Spleen (tissue), 11 donors: ENCODE data around the gene PNPLA3. TPM values are rescaled to one million over a fixed set of nuclear protein-coding genes. Genes with fewer than 3 reads are reported as not detected.
A peak's percentile ranks its signal among the peaks of the same experiment; 100 is the strongest.

Experiments
- DNase-seq: peaks from one replicate; pipeline ENCODE4 v3.0.0-alpha.2; 2020
- H3K27ac ChIP-seq, 8 donors: fragments of 200-600 bp; sonication (generic) in 7 of 8; 1 replicate in 4 of 8; 2 replicates in 4 of 8; pipeline versions ENCODE4 v1.5.0 to v1.8.0; 2016 to 2021; ENCODE audit warnings: inconsistent platforms in 4 of 8, mild to moderate bottlenecking in 4 of 8, moderate library complexity in 1 of 8
- H3K27me3 ChIP-seq, 7 donors: fragments of 200-600 bp; sonication (generic) in 6 of 7; replicated peaks in 1 of 7; 1 replicate in 4 of 7; 2 replicates in 3 of 7; pipeline versions ENCODE4 v1.5.0 to v1.8.0; 2016 to 2021; ENCODE audit warnings: inconsistent platforms in 3 of 7, mild to moderate bottlenecking in 1 of 7
- H3K36me3 ChIP-seq, 6 donors: fragments of 200-600 bp; sonication (generic) in 5 of 6; 1 replicate in 4 of 6; 2 replicates in 2 of 6; pipeline versions ENCODE4 v1.5.0 to v1.8.0; 2016 to 2021; ENCODE audit warnings: inconsistent platforms in 2 of 6
- H3K4me1 ChIP-seq, 6 donors: fragments of 200-600 bp; sonication (generic) in 5 of 6; 1 replicate in 3 of 6; 2 replicates in 3 of 6; pipeline versions ENCODE4 v1.5.0 to v1.8.0; 2016 to 2021; ENCODE audit warnings: inconsistent platforms in 3 of 6
- H3K4me3 ChIP-seq, 8 donors: fragments of 200-600 bp; sonication (generic) in 7 of 8; 1 replicate in 4 of 8; 2 replicates in 4 of 8; pipeline versions ENCODE4 v1.5.0 to v1.8.0; 2016 to 2021; ENCODE audit warnings: inconsistent platforms in 4 of 8, mild to moderate bottlenecking in 4 of 8, moderate library complexity in 2 of 8
- H3K9me3 ChIP-seq, 8 donors: fragments of 200-600 bp; sonication (generic) in 7 of 8; 1 replicate in 4 of 8; 2 replicates in 4 of 8; pipeline versions ENCODE4 v1.5.0 to v1.8.0; 2016 to 2021; ENCODE audit warnings: inconsistent platforms in 4 of 8
- POLR2A ChIP-seq, 3 donors: fragments of 450-650 bp; IDR thresholded peaks; one replicate each; pipeline ENCODE4 v1.5.1; 2017; ENCODE audit warnings: antibody characterized with exemption in 3 of 3, mild to moderate bottlenecking in 1 of 3
- POLR2AphosphoS5 ChIP-seq, 3 donors: sonication (generic); formaldehyde crosslinking; IDR thresholded peaks; one replicate each; pipeline ENCODE4 v1.5.1; 2017; ENCODE audit warnings: antibody characterized with exemption in 3 of 3
- WGBS, 5 donors: extraction: QIAGEN DNeasy Blood & Tissue Kit in 3 of 5; methylation state at CpG; one replicate each; pipeline versions ENCODE4 v1.1.5 to v1.1.7; 2013 to 2018; 5-methylcytosine and 5-hydroxymethylcytosine counted together
- intact Hi-C: fragments of 100-400 bp; cut with DNase I; formaldehyde crosslinking; loops from one replicate; pipeline ENCODE4 v1.15.0; 2023; ENCODE audit warnings: low total_unique reads
- polyA plus RNA-seq, 3 donors: library from polyadenylated mRNA; stranded (reverse); fragments of 200-250 nt; gene quantifications; one replicate each; pipeline ENCODE4 v1.2.1, GENCODE V29; 2013
- total RNA-seq, 7 donors: library from RNA; depleted of rRNA in 3 of 7; stranded (reverse); fragments of >200 nt in 3 of 7; fragmentation: NEBNext Ultra II Directional in 4 of 7; extraction: Animal tissue kit (Norgen Biotek cat#: 25700) in 4 of 7; gene quantifications; one replicate each; pipeline versions ENCODE4 v1.1.0 to v1.2.1, GENCODE V29; 2016 to 2021
- TF ChIP-seq, protein P1 (sequence below), 11 experiments: fragments of 200-600 bp in 7 of 11; fragments of 450-650 bp in 4 of 11; sonication (generic) in 4 of 11; IDR thresholded peaks in 8 of 11; conservative IDR thresholded peaks in 3 of 11; 1 replicate in 7 of 11; 2 replicates in 4 of 11; pipeline versions ENCODE4 v1.4.0 to v1.8.0; 2016 to 2021; ENCODE audit warnings: antibody characterized with exemption in 11 of 11, inconsistent platforms in 4 of 11, mild to moderate bottlenecking in 1 of 11
- donor health status: healthy with polysubstance abuse.
- donor health status: DM: no; HTN: no; CAD: no; lungs with moderate emphysema.
- donor health status: DM: no; HTN: no; CAD: no.
- donor health status: Bipolar disorder and iron deficiency.
- donor health status: healthy.
- donor health status: DM: no; HTN: no; CAD: no.
- donor health status: DM: yes; HTN: yes; CAD: no.

The PNPLA3 gene
- total and polyA plus RNA-seq, 10 donors, result 0.21 to 2.7 (median 1.2) TPM; not detected in 2

DNA sequence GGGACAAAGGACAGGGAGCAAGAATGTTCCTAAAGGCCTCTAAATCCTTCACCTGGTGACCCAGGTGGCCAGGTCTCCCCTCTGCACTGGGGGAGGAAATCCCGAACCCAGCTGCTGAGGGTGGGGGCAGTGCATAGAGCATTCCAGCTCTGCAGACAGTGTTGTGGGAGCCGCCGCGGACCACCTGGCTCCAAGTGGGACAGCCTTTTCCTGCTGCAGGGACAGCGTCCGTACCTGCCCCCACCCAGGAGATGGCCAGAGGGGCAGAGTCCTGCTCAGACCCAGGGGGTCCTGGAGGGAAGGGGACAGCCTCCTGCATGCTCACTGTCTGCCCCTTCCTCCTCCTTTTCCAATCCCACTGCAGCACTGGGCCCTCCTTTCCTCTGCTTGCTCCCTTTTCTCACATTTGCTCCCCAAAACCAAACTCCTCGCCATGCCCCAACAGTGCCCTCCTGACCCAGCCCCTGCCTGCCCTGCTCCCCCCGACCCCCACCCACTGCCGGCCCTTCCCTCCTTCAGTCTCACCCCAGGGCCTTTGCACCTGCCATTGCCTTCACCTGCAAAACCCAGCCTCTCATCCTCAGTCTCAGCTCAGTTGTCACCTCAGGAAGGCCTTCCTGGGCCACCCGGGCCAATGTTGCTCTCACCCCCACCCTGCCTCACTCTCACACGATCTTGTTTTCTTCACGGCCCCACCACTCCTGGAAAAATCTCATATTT lies 44.6 kb upstream of the PNPLA3 start:
- 70 to 79% (median 71%) methylated on average over 12 of the region's 12 CpGs for WGBS, 5 donors
- H3K4me3 ChIP-seq, result no peak overlapping the region
- DNase-seq, result peak; percentile 49
- no peak overlapping the region for H3K27ac ChIP-seq
- TF ChIP-seq POLR2AphosphoS5 (IDR thresholded peaks at IDR 0.05), result no peak
- TF ChIP-seq, protein P1, sequence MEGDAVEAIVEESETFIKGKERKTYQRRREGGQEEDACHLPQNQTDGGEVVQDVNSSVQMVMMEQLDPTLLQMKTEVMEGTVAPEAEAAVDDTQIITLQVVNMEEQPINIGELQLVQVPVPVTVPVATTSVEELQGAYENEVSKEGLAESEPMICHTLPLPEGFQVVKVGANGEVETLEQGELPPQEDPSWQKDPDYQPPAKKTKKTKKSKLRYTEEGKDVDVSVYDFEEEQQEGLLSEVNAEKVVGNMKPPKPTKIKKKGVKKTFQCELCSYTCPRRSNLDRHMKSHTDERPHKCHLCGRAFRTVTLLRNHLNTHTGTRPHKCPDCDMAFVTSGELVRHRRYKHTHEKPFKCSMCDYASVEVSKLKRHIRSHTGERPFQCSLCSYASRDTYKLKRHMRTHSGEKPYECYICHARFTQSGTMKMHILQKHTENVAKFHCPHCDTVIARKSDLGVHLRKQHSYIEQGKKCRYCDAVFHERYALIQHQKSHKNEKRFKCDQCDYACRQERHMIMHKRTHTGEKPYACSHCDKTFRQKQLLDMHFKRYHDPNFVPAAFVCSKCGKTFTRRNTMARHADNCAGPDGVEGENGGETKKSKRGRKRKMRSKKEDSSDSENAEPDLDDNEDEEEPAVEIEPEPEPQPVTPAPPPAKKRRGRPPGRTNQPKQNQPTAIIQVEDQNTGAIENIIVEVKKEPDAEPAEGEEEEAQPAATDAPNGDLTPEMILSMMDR (IDR thresholded peaks at IDR 0.05 in 8 of 11, conservative IDR thresholded peaks at IDR 0.05 in 3 of 11), result no peak
- no peak for TF ChIP-seq POLR2A (IDR thresholded peaks at IDR 0.05)
- H3K4me1 ChIP-seq, result no peaks in the 10 kb centered on the region
- H3K36me3 ChIP-seq, result no peaks in the 10 kb centered on the region
- H3K9me3 ChIP-seq, result no peaks in the 10 kb centered on the region
- H3K27me3 ChIP-seq, result peaks cover 0 to 90% (median 15%) of the 10 kb centered on the region in 7 donors
- intact Hi-C loops, result no loop called here

DNA sequence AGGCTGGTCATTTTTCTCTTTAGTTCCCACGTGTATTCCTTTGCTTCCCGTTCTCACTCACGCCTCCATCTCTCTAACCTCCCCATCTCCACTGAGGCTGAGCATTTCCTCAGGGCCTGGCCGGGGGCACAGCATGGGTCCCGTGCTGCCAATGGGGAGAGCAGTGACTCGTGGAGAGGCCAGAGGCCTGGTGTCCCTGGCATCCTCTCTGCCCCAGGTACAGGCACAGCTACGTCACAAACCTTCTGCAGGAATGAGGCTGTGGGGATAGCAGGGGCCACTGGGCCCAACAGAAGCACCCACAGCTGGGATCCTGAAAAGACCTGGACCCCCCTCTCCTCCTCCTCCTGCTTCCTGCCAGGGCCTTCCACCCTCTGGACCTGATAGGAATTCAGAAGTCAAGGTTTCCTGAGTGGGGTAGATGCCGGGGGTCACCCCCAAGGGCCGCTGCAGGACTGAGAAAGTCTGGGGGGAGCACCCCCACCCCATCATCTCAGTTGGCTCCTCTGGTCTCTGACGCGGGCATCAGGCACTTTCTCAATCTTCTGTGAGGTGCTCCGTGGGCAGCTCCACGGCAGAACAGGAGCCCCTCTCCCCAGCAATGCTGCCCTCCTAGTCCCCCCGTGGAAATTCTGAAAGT lies 43.6 kb upstream of the PNPLA3 start:
- H3K27me3 ChIP-seq, result peaks cover 0 to 89% (median 6%) of the 10 kb centered on the region in 7 donors
- TF ChIP-seq, protein P1 (IDR thresholded peaks at IDR 0.05 in 8 of 11, conservative IDR thresholded peaks at IDR 0.05 in 3 of 11), result no peak
- TF ChIP-seq POLR2AphosphoS5 (IDR thresholded peaks at IDR 0.05), result no peak
- no peak for TF ChIP-seq POLR2A (IDR thresholded peaks at IDR 0.05)
- H3K4me1 ChIP-seq, result peaks cover 0 to 10% (median 6%) of the 10 kb centered on the region in 6 donors
- no peak overlapping the region for H3K27ac ChIP-seq
- intact Hi-C loops, result loop anchor here (10.0 kb wide), 1 partner anchor 485 kb away; no protein-coding TSS in a partner anchor
- H3K4me3 ChIP-seq, result no peak overlapping the region
- DNase-seq, result peak; percentile 24
- H3K36me3 ChIP-seq, result no peaks in the 10 kb centered on the region
- no peaks in the 10 kb centered on the region for H3K9me3 ChIP-seq
- WGBS, 5 donors, result 64 to 72% (median 67%) methylated on average over 8 to 14 of the region's 14 CpGs

DNA sequence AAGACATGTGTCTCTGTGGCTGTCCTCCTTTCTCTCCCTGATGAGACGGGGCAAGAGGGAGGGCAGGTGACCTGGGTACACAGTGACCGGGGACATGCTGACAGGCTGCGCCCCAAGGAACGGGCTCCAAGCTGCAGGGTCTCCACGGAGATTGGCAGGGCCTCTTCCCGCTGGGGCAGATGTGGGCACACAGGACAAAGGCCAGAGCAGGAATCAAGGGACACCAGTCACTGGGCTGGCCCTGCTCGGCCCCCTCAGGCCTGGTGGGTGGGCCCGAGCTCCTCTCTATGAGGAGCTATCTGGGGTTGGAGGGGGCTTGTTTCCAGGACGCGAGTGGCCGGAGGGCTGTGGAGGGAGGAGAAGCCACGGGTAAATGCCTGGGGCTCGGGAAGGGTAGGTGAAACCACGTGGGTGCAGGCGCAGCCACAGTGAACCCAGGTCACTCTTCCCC lies 43.0 kb upstream of the PNPLA3 start:
- peak; percentile 61 for DNase-seq
- H3K4me3 ChIP-seq, result no peak overlapping the region
- H3K9me3 ChIP-seq, result no peaks in the 10 kb centered on the region
- TF ChIP-seq, protein P1 (IDR thresholded peaks at IDR 0.05 in 8 of 11, conservative IDR thresholded peaks at IDR 0.05 in 3 of 11), result no peak
- TF ChIP-seq POLR2AphosphoS5 (IDR thresholded peaks at IDR 0.05), result no peak
- no peak for TF ChIP-seq POLR2A (IDR thresholded peaks at IDR 0.05)
- intact Hi-C loops, result loop anchor here (10.0 kb wide), 1 partner anchor 486 kb away; no protein-coding TSS in a partner anchor
- H3K36me3 ChIP-seq, result no peaks in the 10 kb centered on the region
- no peak overlapping the region for H3K27ac ChIP-seq
- H3K27me3 ChIP-seq, result peaks cover 0 to 90% (median 6%) of the 10 kb centered on the region in 7 donors
- WGBS, 5 donors, result 76 to 84% (median 81%) methylated on average over 13 to 15 of the region's 15 CpGs
- H3K4me1 ChIP-seq, result peaks cover 0 to 10% (median 6%) of the 10 kb centered on the region in 6 donors
